ENCODE data around the gene KIF2A.

KIF2A gene

DNA sequence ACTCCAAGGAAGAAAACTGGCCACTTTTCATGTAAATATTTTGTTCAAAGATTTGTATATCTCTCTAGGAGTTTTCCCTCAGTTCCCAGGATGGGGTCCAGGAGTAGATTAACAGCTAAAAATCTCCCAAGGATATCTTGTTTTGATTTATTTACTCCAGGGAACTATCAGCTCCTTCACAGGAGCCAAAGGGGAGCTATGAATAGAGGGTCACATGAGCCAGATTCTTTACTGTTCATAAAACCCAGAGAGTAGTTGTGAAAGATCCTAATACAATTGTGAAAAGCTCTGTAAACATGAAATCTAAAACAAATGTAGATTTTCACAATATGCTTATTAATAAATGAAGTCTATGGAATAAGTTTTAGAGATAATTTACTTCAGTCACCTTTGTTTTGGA, 80.8 kb downstream of the KIF2A start:
- no peak for DNase-seq

DNA sequence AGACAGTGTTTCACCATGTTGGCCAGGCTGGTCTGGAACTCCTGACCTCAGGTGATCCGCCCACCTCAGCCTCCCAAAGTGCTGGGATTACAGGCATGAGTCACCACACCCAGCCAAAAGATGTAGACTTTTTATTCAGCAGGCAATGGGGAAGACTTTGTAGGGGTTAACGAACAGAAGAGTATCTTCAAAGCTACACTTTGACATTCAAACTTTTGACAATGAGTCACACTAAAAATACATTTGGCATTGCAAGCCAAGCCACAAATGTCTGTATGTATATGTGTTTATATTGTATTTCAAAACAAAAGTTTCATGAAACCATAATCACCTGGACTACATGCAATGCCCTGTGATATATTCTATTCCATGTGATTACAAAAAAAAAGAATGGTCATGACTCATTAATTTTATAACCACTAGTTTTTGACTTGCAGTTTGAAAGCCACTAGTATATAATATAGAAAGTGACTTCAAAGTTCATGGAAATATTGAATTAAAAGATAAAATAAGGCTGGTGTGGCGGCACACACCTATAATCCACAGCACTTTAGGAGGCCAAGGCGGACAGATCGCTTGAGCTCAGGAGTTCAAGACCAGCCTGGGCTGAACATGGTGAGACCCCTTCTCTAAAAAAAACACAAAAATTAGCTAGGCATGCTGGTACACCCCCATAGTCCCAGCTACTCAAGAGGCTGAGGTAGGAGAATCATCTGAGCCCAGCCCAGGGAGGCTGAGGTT, 89.4 kb downstream of the KIF2A start:
- DNase-seq = no peak

DNA sequence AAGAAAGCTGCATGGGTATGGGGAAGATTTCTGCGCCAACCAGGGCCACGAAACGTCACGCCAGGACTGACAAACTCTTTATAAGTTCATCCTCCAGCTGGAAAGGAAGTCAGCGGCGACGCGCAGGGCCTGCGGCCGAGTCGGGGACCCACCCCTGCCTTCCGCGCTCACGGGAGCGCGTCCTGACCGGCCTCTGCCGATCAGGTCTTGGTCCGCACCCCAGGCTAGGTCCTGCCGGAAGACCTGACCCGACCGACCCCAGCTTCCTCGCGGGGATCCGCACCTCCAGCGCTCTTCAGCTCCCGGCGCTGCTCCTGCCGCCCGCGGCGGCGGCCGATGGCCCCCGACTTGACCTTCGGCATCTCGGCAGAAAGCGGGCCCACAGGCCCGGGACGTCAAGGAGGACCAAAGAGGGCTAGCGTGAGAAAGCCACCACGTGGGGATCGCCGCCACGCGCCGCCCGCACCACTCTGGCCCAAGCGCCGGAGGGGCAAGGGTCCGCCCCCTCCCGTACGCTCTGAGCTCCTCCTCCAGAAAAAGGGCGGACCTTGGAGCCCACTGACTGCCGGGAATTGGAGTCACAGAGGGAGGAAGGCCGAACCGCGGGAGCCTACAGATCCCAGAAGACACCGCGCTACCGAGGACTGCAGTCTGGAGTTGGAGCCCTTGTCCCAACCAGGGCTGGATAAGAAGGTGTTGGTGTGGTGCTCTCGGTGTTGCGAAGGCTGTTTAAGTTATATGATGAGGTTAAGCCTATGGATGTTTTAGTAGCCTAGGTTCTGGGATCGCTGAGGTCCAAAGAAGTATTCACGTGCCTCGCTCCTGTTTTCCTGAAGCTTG, 97.6 kb downstream of the KIF2A start, which contains the start of gene DIMT1:
Gene DIMT1 (minus strand): TSS at position 495 of the 840 bp plus-strand sequence. CDS start 133 bp downstream, at position 362.
- DNase-seq = peak; percentile 91 to 94

GRCh38 chr5:62412549-62413329, 106.7 kb downstream of the KIF2A start, which contains the start of gene IPO11:
Gene IPO11 (plus strand): TSS chr5:62412763. CDS start chr5:62437280, 24,517 bp downstream.
- DNase-seq = peak; percentile 95 to 98

DNA sequence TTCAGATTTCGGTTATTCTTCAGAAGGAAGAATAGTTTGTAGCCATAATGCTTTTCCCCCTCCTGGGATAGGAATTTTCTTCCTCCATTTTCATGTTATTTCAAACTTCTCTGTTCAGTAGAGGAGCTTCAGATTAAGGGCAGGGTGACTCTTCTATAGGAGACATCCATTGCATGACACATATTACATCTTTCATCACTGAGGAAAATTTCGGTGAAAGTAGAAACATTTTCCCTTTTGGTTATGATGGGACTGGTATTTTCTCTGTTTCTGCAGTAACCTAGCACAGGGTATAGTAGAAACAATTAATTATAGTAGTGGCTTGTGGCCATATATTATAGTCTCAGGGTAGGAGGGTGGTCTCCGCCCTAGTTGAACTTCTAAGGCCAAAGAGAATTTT, 107.7 kb downstream of the KIF2A start:
- DNase-seq = no peak

GRCh38 chr5:62418462-62419076, 112.6 kb downstream of the KIF2A start:
- DNase-seq = no peak

DNA sequence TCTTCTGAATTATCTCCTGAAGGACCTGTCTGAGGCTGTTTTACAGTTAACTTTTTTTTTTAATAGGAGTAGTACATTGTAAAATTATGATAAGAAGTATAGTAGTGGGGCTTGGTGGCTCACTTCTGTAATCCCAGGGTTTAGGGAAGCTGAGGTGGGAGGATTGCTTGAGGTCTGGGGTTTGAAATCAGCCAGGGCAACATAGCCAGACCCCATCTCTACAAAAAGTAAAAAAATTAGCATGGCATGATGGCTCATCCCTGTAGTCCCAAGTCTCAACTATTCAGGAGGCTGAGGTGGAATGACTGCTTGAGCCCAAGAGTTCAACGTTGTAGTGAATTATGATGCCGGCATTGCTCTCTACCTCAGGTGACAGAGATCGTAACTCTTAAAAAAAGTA, 113.6 kb downstream of the KIF2A start:
- DNase-seq = no peak

DNA sequence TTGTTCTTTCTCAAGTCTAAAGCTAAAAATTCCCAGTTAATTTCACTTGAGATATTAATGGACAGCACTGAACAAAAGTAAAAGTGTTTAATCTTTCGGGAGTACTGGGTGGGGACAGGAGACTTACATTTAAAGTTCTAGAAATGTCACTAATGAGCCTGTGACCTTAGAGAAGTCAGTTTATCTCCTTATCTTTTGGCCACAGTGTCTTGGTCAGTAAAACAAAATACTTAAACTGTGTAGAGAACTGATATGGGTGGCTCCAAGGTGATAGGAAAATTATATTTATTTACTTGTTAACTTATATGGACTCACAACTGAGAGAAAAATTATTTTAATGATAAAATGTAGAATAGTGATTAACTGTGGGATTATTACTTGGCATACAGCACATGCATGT, 115.4 kb downstream of the KIF2A start:
- no peak for DNase-seq

GRCh38 chr5:62424763-62425162, 118.8 kb downstream of the KIF2A start:
- no peak for DNase-seq

DNA sequence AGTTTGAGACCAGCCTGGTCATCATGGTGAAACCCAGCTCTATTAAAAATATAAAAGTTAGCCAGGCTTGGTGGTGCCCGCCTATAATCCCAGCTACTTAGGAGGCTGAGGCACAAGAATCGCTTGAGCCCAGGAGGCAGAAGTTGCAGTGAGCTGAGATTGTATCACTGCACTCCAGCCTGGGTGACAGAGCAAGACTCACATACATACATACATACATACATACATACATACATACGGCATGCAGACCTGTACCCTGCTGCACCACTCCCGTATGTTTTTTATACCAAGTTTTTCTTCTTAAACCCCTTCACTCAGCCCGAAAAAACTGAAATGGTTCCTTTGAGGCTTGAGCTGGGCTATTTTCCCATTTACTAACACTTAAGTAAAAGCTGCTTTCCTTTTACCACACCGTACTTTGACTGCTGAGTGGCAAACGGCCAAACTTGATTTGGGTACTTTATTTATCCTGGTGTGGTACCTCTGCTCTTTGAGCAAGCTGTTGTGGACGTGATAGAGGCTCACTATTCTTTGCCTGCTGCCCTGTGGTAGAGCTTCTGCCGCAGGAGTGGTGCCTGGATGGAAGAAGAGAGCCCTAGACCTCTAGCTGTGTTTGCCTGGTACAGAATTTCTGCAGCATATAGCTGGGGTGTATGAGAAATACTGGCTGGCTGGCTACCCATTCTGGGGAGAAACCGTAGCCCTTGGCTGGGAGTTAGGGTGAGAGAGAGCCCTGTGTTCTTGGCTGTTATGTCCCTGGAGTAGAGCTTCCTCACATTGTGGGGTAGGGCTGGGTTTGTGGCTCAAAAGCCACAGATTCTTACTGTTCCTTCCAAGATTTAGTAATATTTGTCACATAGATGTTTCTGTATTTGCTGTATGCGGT, 126.0 kb downstream of the KIF2A start:
- DNase-seq = no peak

- no peak for DNase-seq
Observed at GRCh38 chr5:62432621-62433064, 126.6 kb downstream of the KIF2A start.
